ENCODE measurements around the gene ZNF831.

Gene ZNF831

DNA sequence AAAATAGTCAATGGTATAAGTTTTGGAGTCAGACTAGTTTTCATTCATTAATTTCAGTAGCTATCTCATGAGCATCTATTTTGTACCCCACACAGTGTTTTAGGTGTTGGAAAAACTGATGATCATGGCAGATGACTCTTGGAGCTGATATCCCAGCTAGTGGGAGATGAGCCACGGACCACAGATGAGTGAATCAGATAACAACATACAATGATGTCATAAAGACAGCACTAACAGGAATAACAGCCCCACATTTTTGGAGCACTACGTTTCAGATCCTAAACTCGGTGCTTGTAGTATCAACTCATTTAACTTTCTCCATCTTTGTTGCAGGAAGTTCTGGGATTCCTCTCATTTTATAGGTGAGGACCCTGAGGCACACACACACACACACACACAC is 69.0 kb downstream of the ZNF831 start:
- Histone ChIP-seq H3K9ac (ENCODE audit: low read depth, low read length) (no peak overlapping the region), H3K9me3 (ENCODE audit: control insufficient read depth, insufficient read depth, low read length) (no peaks in the 10 kb centered on the region), H3K4me1 (ENCODE audit: insufficient read depth, low read length) (no peaks in the 10 kb centered on the region), H3K36me3 (ENCODE audit: insufficient read depth, low read length) (no peaks in the 10 kb centered on the region)

GRCh38 chr20:59235226-59235625 is 71.6 kb downstream of the ZNF831 start:
- Histone ChIP-seq H3K9me3 (ENCODE audit: control insufficient read depth, insufficient read depth, low read length) (no peaks in the 10 kb centered on the region), H3K4me1 (ENCODE audit: insufficient read depth, low read length) (no peaks in the 10 kb centered on the region), H3K9ac (ENCODE audit: low read depth, low read length) (no peak overlapping the region), H3K36me3 (ENCODE audit: insufficient read depth, low read length) (no peaks in the 10 kb centered on the region)

DNA sequence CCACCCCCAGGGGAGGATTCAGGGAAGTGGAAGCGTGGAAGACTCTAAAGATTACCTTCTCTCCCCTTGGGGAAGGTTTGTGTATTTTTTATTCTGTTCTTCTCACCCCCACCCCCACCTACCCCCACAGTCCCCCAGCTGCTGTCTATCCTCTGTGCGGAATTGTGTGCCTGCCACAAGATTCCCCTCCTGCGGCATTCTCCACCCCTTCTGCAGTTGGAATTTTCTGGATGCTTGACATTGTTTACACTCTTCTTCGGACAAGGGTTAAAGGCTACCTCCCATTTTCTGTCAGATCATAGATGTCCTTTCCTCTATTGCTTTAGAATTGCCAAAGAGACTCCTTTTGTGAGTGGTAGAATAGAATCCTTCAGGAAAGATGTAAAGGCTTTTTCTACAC is 76.4 kb downstream of the ZNF831 start:
- H3K4me1 ChIP-seq (ENCODE audit: insufficient read depth, low read length), result no peaks in the 10 kb centered on the region
- H3K36me3 ChIP-seq (ENCODE audit: insufficient read depth, low read length), result no peaks in the 10 kb centered on the region
- H3K9ac ChIP-seq (ENCODE audit: low read depth, low read length), result no peak overlapping the region
- H3K9me3 ChIP-seq (ENCODE audit: control insufficient read depth, insufficient read depth, low read length), result no peaks in the 10 kb centered on the region; the same call in 1 of the 2 replicates

DNA sequence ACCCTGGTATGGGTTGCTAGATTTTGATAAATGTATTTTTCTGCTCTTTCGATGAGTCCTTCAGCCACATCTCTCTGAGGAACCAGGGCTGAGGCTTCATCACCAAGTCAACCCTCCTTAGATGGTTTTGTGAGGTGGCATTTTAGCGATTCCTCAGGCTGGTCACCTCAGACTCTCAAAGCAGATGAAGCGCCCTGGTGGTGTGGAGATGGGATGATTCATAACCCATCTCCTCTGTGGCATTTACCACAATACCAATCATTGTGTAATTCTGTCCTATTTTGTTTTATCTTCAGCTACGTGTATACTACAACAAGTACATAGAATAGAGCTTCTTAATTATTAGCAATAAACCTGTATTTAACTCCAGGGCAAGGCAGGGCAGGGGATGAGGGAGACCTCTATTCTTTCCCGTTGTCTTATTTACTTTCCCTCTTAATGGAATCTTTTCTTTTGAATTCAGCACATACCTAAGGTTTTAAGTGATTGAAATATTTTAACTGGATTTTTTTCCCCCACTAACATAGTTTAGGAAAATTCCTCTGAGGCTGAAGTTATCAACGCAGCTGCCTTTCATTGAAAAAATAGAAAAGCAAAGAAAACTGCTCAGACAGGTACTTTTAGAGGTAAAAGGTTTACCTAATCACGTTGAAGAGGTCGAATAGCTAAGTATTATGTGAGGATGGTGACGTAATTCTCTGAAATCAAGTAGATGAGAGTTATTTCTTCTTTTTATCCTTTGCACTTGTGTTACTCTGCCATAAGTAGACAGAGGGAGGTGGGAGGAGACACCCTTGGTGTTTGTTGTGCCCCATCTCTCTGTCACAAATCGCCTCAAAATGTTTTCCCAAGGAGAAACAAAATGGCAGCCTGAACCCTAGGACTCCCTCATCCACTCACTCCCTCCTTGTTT is 79.3 kb downstream of the ZNF831 start:
- Histone ChIP-seq H3K36me3 (ENCODE audit: insufficient read depth, low read length) (no peaks in the 10 kb centered on the region), H3K9me3 (ENCODE audit: control insufficient read depth, insufficient read depth, low read length) (no peaks in the 10 kb centered on the region; the same call in 1 of the 2 replicates), H3K4me1 (ENCODE audit: insufficient read depth, low read length) (no peaks in the 10 kb centered on the region), H3K9ac (ENCODE audit: low read depth, low read length) (no peak overlapping the region)

GRCh38 chr20:59246691-59247400 is 83.2 kb downstream of the ZNF831 start:
- no peaks in the 10 kb centered on the region for H3K36me3 ChIP-seq (ENCODE audit: insufficient read depth, low read length)
- no peaks in the 10 kb centered on the region for H3K4me1 ChIP-seq (ENCODE audit: insufficient read depth, low read length)
- no peak overlapping the region for H3K9ac ChIP-seq (ENCODE audit: low read depth, low read length)
- H3K9me3 ChIP-seq (ENCODE audit: control insufficient read depth, insufficient read depth, low read length), result no peaks in the 10 kb centered on the region; the same call in 1 of the 2 replicates

- no peaks in the 10 kb centered on the region; the same call in 1 of the 2 replicates for H3K9me3 ChIP-seq (ENCODE audit: control insufficient read depth, insufficient read depth, low read length)
- no peaks in the 10 kb centered on the region for H3K36me3 ChIP-seq (ENCODE audit: insufficient read depth, low read length)
- no peak overlapping the region for H3K9ac ChIP-seq (ENCODE audit: low read depth, low read length)
- H3K4me1 ChIP-seq (ENCODE audit: insufficient read depth, low read length), result no peaks in the 10 kb centered on the region
These were observed 84.4 kb downstream of the ZNF831 start for GRCh38 chr20:59247731-59248684.

DNA sequence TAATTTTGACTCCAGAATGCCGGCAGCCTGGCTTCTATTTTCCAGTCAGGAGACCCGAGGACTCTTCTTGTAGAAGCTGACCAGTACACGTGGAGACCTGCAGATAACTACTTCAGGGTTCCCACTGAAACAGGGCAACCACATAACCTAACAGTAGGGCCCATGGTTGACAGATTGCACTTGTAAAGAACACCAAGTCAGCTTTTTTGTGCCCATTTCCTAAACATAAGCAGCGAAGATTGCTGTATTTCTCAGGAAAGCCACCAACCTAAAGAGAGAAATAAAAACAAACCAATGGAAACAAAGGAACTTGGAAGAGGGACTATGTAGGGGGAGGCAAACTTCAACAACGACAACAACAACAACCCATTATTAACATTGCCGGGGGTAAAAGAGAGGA is 86.7 kb downstream of the ZNF831 start:
- no peak overlapping the region for H3K9ac ChIP-seq (ENCODE audit: low read depth, low read length)
- H3K4me1 ChIP-seq (ENCODE audit: insufficient read depth, low read length), result no peaks in the 10 kb centered on the region
- no peaks in the 10 kb centered on the region for H3K9me3 ChIP-seq (ENCODE audit: control insufficient read depth, insufficient read depth, low read length)
- H3K36me3 ChIP-seq (ENCODE audit: insufficient read depth, low read length), result no peaks in the 10 kb centered on the region

DNA sequence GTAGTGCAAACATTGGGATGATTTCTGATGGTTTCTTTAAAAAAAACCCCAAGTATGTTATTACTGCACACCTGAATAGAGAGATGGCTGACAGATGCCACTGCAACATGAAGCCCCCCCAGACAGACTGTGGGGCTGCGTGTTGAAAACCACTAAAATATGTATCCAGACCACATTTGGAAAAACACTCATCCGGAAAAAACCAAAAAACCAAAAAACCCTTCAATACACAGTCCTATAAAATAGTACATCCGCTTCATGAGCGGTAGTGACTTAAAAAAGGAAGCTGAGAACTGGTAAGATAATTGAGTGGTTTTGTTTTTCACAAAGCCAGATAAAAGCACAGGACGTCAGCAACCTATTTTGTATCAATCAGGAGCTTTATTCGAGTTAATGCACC is 89.7 kb downstream of the ZNF831 start:
- H3K36me3 ChIP-seq (ENCODE audit: insufficient read depth, low read length), result no peaks in the 10 kb centered on the region
- H3K9ac ChIP-seq (ENCODE audit: low read depth, low read length), result no peak overlapping the region
- H3K9me3 ChIP-seq (ENCODE audit: control insufficient read depth, insufficient read depth, low read length), result no peaks in the 10 kb centered on the region
- no peaks in the 10 kb centered on the region for H3K4me1 ChIP-seq (ENCODE audit: insufficient read depth, low read length)

DNA sequence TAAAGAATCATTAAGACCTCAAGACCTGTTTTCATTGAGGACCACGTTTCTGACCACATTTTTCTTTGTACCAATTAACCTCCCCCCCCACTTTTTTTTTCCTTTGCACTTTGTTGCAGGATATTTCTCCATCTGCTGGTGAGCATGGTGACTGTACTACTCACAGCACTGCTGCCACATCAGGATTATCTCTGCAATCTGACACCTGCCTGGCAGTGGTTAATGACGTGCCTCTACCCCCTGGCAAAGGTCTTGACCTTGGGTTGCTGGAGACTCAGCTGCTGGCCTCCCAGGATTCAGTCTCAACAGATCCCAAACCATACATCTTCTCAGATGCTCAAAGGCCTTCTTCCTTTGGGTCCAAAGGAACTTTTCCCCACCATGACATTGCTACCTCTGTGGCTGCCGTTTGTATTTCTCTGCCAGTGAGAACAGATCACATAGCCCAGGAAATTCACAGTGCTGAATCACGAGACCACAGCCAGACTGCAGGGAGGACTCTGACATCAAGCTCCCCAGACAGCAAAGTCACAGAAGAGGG is 90.2 kb downstream of the ZNF831 start:
- Histone ChIP-seq H3K9me3 (ENCODE audit: control insufficient read depth, insufficient read depth, low read length) (no peaks in the 10 kb centered on the region), H3K9ac (ENCODE audit: low read depth, low read length) (no peak overlapping the region), H3K4me1 (ENCODE audit: insufficient read depth, low read length) (no peaks in the 10 kb centered on the region), H3K36me3 (ENCODE audit: insufficient read depth, low read length) (no peaks in the 10 kb centered on the region)

- no peaks in the 10 kb centered on the region for H3K36me3 ChIP-seq (ENCODE audit: insufficient read depth, low read length)
- H3K9ac ChIP-seq (ENCODE audit: low read depth, low read length), result no peak overlapping the region
- no peaks in the 10 kb centered on the region for H3K9me3 ChIP-seq (ENCODE audit: control insufficient read depth, insufficient read depth, low read length)
These were observed 91.6 kb downstream of the ZNF831 start for GRCh38 chr20:59255256-59255655.

DNA sequence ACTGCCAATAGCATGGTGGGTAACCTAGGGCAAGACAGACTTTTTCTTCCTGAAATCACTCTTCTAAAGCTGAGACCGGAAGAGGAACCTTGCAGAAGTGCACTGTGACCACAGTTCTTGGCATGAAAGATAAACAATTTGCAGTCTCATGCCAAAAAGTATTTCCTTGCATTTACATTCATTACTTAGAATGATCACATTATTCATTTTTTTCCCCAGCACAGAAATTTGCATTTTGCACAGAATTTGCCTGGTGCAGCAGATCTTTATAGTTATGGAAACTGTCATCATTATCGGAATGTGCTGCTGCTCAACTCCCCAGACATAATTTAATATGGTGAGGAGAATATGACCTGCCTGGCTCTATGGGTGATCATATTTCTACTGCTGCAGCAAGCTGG is 94.6 kb downstream of the ZNF831 start:
- Histone ChIP-seq H3K4me1 (ENCODE audit: insufficient read depth, low read length) (no peaks in the 10 kb centered on the region), H3K36me3 (ENCODE audit: insufficient read depth, low read length) (no peaks in the 10 kb centered on the region), H3K9me3 (ENCODE audit: control insufficient read depth, insufficient read depth, low read length) (no peaks in the 10 kb centered on the region), H3K9ac (ENCODE audit: low read depth, low read length) (no peak overlapping the region)

More at GRCh38 chr20:59255256-59255655, 91.6 kb downstream of the ZNF831 start:
- no peaks in the 10 kb centered on the region for H3K4me1 ChIP-seq (ENCODE audit: insufficient read depth, low read length)

DNA sequence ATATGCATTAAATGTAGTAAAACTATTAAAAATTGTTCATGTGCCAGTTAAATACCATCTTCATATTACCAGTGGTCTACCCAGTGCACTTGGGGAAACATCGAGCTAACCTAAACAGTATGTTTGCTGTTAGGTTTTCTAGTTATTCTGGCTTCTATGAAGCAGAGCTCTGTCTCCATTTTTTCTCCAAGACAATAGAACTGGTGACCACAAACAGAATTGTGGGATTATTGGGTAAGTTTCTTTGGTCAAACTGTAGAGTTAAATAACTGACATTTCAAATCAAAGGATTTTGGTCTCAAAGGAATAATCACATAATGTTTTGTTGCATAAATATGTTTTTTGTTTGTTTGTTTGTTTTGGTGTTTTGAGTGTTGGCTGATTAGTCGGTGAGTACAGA is 96.3 kb downstream of the ZNF831 start:
- H3K9ac ChIP-seq (ENCODE audit: low read depth, low read length), result no peak overlapping the region
- H3K36me3 ChIP-seq (ENCODE audit: insufficient read depth, low read length), result no peaks in the 10 kb centered on the region
- H3K9me3 ChIP-seq (ENCODE audit: control insufficient read depth, insufficient read depth, low read length), result no peaks in the 10 kb centered on the region

DNA sequence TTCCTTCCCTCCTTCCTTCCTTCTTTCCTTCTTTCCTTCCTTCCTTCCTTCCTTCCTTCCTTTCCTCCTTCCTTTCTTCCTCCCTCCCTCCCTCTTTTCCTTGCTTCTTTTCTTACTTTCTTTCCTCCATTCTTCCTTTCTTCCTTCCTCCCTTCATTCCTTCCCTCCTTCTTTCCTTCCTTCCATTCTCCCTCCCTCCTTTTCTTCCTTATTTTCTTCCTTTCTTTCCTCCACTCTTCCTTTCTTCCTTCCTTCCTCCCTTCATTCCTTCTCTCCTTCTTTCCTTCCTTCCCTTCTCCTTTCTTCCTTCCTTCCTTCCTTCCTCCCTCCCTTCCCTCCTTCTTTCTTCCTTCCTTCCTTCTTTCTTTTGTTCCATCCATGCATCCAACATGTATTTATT is 101.7 kb downstream of the ZNF831 start:
- Histone ChIP-seq H3K9ac (ENCODE audit: low read depth, low read length) (no peak overlapping the region), H3K9me3 (ENCODE audit: control insufficient read depth, insufficient read depth, low read length) (no peaks in the 10 kb centered on the region), H3K36me3 (ENCODE audit: insufficient read depth, low read length) (no peaks in the 10 kb centered on the region), H3K4me1 (ENCODE audit: insufficient read depth, low read length) (peaks cover 6% of the 10 kb centered on the region; the same call in 1 of the 2 replicates)

More for the DNA sequence above, 96.3 kb downstream of the ZNF831 start:
- no peaks in the 10 kb centered on the region for H3K4me1 ChIP-seq (ENCODE audit: insufficient read depth, low read length)

GRCh38 chr20:59268870-59269269 is 105.2 kb downstream of the ZNF831 start:
- Histone ChIP-seq H3K9ac (ENCODE audit: low read depth, low read length) (no peak overlapping the region), H3K4me1 (ENCODE audit: insufficient read depth, low read length) (peaks cover 6% of the 10 kb centered on the region; the same call in 1 of the 2 replicates), H3K9me3 (ENCODE audit: control insufficient read depth, insufficient read depth, low read length) (no peaks in the 10 kb centered on the region), H3K36me3 (ENCODE audit: insufficient read depth, low read length) (no peaks in the 10 kb centered on the region)

Data from ES-I3 (cell line).